Fibroblast of pulmonary artery (primary cell): Measurements from ENCODE around the gene TRIM75.

Experiments used
- DNase-seq: peaks from one replicate; pipeline ENCODE4 v3.0.0-alpha.2; 2010; ENCODE audit warnings: low read depth
- H3K4me3 ChIP-seq: replicated peaks from 2 replicates; pipeline ENCODE4 v1.5.1; 2011; ENCODE audit warnings: low read depth, mild to moderate bottlenecking, control low read depth, low read length, moderate library complexity
- TF ChIP-seq, protein P1 (sequence below): IDR thresholded peaks from 2 replicates; pipeline ENCODE4 v1.5.1; 2011; ENCODE audit warnings: mild to moderate bottlenecking, control low read depth, low read length, inconsistent platforms; ENCODE audit errors: missing control alignments

The TRIM75 gene

DNA sequence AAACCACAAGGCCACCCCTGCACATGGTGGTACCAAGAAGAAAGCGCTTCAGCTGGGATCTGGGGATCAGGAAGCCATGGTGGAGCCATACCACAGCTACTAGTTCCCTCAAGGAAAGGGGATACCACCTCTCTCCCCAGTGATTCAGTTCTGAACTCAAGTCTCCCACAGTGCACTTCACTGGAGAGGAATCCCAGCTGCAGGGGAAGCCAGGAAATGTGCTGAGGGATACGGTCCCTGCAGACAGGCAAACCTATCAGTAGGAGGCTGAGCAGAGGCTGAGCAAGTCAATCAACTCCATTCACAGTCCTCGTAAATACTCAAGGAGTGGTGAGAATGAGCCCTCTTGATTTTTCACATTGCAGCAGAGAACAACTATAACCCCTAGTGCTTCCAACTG, 48.0 kb downstream of the TRIM75 start:
- no peak for DNase-seq

DNA sequence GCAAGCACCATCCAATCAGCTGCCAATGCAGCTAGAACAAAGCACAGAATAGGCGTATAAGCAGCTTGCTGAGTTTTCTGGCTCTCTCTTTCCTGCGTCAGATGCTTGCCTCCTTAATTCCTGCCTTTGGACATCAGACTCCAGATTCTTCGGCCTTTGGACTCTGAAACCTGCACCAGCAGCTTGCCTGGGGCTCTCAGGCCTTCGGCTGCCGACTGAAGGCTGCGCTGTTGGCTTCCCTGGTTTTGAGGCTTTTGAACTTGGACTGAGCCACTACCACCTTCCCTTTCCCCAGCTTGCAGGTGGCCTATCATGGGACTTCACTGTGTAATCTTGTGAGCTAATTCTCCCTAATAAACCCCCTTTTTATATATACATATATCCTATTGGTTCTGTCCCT, 52.9 kb downstream of the TRIM75 start:
- H3K4me3 ChIP-seq, result no peak overlapping the region
- TF ChIP-seq, protein P1, sequence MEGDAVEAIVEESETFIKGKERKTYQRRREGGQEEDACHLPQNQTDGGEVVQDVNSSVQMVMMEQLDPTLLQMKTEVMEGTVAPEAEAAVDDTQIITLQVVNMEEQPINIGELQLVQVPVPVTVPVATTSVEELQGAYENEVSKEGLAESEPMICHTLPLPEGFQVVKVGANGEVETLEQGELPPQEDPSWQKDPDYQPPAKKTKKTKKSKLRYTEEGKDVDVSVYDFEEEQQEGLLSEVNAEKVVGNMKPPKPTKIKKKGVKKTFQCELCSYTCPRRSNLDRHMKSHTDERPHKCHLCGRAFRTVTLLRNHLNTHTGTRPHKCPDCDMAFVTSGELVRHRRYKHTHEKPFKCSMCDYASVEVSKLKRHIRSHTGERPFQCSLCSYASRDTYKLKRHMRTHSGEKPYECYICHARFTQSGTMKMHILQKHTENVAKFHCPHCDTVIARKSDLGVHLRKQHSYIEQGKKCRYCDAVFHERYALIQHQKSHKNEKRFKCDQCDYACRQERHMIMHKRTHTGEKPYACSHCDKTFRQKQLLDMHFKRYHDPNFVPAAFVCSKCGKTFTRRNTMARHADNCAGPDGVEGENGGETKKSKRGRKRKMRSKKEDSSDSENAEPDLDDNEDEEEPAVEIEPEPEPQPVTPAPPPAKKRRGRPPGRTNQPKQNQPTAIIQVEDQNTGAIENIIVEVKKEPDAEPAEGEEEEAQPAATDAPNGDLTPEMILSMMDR, result no peak
- DNase-seq, result no peak

More for the DNA sequence above, 48.0 kb downstream of the TRIM75 start:
- H3K4me3 ChIP-seq, result no peak overlapping the region
- TF ChIP-seq, protein P1, result no peak
